Left colon (tissue), 2 donors: ENCODE data around the gene ZC3HAV1. TPM values are rescaled to one million over a fixed set of nuclear protein-coding genes. Genes with fewer than 3 reads are reported as not detected.
"Not testable (repeated sequence)": the region's sequence is repeated elsewhere in the genome, so short reads cannot be mapped to it uniquely, and the experiment has no call there.

Source experiments
- ATAC-seq: fragments of 200-7000 bp; cut with Tn5 transposase; one replicate; pipeline ENCODE4 v1.9.1; 2020; ENCODE audit warnings: mild to moderate bottlenecking, moderate library complexity
- DNase-seq, 2 donors: peaks; one replicate each; pipeline ENCODE4 v3.0.0-alpha.2; 2020
- intact Hi-C, 2 donors: fragments of 100-400 bp; cut with DNase I in 1 of 2; cut with micrococcal nuclease in 1 of 2; formaldehyde crosslinking; loops; one replicate each; pipeline versions ENCODE4 v1.11.2 to v1.14.0; 2022; cut with DNase I, micrococcal nuclease
- total RNA-seq, 2 donors: library from RNA; stranded (reverse); fragmentation: NEBNext Ultra II Directional; extraction: Animal tissue kit (Norgen Biotek cat#: 25700); gene quantifications; one replicate each; pipeline ENCODE4 v1.2.1, GENCODE V29; 2021
- donor health status: DM: no; HTN: no; CAD: no.
- donor health status: DM: yes; HTN: yes; CAD: no.

The ZC3HAV1 gene
- total RNA-seq, 2 donors from 2014 or later, result 35.4 to 36.5 TPM

GRCh38 chr7:139114585-139114984, 5.1 kb upstream of the ZC3HAV1 start:
- DNase-seq (no peak), ATAC-seq (no peak)
- intact Hi-C loops, result no loop called here

DNA sequence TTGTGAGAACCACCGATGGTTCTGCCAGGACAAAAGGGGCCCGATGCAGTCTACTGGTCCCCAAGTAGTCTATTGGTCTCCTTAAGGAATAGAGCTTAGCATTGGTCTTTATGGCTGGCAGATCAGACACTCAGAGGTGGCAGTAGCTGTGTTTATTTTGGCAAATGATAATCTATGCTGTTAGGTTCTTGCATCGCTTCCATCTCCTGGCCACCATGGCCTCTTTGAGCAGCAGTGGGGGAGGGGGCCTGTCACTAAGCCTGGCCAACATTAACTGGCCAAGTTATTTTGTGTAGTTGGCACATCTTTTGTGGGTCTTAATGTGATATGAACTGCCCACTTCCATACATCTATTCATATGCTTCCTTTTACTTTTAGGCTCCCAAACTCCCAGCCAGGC, 4.5 kb upstream of the ZC3HAV1 start:
- intact Hi-C loops, result no loop called here
- ATAC-seq, result no peak
- DNase-seq, result no peak

DNA sequence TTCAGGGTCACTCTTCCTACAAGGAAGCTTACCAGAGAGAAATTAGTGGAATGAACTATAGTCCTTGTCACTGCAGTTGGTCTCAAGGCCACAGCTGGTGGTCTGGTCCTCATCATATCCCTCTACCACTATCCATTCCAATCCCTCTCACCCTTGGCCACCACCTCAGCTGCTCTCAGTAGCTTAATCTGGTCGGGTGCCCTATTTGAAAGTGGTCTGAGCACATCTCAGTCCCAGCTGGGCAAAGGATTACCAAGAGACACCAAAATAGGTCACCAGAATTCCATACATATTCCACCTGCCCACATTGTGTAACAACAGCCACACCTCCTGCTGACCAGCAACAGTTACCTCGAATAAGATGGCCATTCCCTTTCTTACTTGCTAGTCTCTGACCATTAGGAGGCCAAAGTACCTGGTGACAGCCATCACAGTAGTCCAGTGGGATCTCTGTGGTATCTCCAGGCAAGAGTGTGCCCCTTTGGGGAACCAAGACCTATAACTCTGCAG, 3.3 kb upstream of the ZC3HAV1 start:
- no peak for ATAC-seq
- intact Hi-C loops, result no loop called here
- no peak for DNase-seq

DNA sequence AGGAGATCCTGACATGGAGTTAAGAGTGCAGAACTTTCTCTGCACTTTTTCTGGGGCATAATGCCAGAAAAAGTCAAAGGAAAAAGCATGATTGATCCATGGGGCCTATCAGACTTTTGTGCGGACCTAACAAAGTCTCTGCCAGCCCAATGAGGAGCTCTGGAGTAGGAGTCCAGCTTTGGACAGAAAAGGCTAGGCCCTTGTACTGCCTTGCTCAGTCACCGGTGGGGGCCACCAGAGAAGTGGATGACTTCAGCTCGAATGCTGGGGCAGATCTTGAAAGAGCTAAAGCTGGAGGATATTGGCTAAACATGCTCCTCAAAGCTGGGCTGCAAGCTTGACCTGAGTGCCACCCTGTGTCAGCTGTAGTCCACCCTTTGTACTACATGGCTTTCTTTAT, 2.8 kb upstream of the ZC3HAV1 start:
- no peak for ATAC-seq
- DNase-seq, result no peak
- intact Hi-C loops, result no loop called here

GRCh38 chr7:139111811-139112301, 2.3 kb upstream of the ZC3HAV1 start:
- intact Hi-C loops, result no loop called here

DNA sequence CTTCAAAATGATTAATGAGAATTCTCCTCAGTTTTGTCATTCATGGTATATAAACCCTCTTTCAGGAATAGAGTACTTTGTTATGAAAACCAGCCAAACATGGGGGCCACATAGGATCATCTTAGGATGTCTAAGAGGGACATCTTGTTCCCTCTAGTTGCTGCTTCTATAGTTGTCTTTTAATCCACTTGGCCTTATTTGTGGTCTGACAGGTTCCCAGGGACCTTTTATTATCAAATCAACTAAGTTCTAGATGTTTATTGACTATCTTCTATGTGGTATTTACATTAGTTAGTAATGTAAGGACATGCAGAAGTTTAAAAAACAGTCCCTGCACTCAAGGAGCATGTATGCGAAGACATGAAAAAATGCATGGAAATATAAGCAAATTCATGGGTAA, 1.6 kb upstream of the ZC3HAV1 start:
- intact Hi-C loops, result no loop called here
- ATAC-seq, result no peak
- DNase-seq, result no peak

More at GRCh38 chr7:139111811-139112301, 2.3 kb upstream of the ZC3HAV1 start:
- no peak for DNase-seq
- no peak for ATAC-seq

DNA sequence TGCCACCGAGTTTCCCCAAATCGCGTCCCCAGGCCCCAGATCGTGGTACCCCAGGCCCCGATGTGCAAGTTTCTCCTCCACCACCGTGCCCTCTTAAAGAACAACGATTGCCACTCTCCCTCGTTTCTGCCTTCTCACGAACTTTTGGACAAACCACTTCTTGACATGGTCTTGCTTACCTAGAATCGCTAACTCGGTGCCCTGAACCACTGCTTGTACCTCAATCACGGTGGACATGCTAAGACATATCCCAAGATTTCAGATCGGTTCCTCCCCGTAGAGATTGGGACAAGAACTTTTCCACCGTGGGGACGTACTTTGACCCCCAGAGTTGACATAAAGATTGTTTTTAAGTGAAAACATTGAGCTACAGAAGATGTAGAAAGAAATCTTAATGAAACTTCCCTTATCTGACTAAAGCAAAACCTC, 477 bp upstream of the ZC3HAV1 start:
- ATAC-seq (no peak), DNase-seq (no peak)
- intact Hi-C loops, result no loop called here

- peak; percentile 48 to 53 for DNase-seq
These were observed 993 bp downstream of the ZC3HAV1 start for GRCh38 chr7:139108266-139109187.

DNA sequence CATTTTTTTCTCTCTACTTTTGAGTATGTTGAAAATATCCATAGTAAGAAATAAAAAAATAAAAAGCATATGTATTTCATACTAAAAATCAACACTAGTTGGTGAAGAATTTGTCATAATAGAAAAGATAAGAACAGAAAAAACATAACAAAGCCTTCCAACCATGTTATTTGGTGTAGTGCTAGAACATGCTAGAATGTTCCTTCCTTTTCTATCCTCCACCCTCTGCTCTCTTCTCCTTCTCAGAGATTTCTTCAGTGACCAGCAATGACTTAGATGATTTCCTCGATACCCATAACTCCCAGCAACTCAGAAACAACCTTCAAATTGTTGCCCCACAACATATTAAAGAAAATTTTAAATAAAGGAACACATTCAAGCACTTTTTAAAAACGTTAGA, 2.6 kb downstream of the ZC3HAV1 start:
- intact Hi-C loops, result no loop called here
- no peak for ATAC-seq
- DNase-seq, result no peak

More at GRCh38 chr7:139108266-139109187, 993 bp downstream of the ZC3HAV1 start:
- ATAC-seq, result peak; percentile 39
- intact Hi-C loops, result no loop called here

GRCh38 chr7:139106227-139106626, 3.3 kb downstream of the ZC3HAV1 start:
- intact Hi-C loops, DNase-seq, ATAC-seq: not testable (repeated sequence)

DNA sequence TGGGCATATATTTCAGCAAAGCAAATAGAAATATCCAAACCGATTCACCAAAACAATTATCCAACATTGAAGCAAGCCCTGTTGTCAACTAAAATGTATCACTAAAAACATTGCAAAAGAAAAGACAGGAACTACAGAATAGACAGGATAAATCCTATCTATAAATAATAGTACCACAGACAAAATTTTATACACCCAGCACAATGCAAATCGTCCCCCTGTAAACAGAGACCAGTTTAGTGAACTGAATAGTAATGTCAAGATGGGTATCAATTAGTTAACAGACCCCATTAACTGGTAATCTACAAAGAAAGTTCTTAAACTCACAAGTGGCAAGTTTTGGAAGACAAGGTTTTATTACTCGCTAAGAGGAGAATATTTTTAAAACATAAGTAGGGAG, 4.0 kb downstream of the ZC3HAV1 start:
- DNase-seq, result no peak
- no peak for ATAC-seq
- intact Hi-C loops, result no loop called here

DNA sequence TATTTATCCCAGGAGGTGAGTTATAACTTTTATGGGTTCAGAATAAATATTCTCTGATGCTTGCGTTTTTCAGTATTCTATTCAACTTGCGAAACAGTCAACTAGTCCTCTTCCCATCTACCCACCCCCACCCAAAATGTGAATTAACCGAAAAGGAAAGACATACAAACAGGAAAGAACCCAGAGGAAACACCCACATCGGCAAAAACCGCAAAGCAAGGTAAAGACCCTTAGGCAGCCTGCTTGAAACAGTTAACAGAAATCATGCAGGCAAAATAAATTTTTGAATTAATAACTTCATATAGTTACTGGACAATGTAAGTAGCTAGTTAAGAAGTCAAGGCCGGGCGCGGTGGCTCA, 5.4 kb downstream of the ZC3HAV1 start:
- DNase-seq (no peak), ATAC-seq (no peak)
- intact Hi-C loops, result no loop called here

- no peak for DNase-seq
- intact Hi-C loops, result no loop called here
- ATAC-seq, result no peak
These were observed 6.3 kb downstream of the ZC3HAV1 start for GRCh38 chr7:139103057-139103815.

DNA sequence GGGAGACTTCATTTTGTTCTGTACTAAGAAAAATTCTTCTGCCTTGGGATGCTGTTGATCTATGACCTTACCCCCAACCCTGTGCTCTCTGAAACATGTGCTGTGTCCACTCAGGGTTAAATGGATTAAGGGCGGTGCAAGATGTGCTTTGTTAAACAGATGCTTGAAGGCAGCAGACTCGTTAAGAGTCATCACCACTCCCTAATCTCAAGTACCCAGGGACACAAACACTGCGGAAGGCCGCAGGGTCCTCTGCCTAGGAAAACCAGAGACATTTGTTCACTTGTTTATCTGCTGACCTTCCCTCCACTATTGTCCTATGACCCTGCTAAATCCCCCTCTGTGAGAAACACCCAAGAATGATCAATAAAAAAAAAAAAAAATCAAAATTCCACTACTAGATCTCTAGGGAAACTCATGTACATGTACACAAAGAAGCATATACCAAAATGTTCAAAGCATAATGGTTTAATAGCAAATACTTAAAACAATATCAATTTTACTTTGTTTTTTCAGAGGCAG, 7.8 kb downstream of the ZC3HAV1 start:
- ATAC-seq, DNase-seq, intact Hi-C loops: not testable (repeated sequence)

DNA sequence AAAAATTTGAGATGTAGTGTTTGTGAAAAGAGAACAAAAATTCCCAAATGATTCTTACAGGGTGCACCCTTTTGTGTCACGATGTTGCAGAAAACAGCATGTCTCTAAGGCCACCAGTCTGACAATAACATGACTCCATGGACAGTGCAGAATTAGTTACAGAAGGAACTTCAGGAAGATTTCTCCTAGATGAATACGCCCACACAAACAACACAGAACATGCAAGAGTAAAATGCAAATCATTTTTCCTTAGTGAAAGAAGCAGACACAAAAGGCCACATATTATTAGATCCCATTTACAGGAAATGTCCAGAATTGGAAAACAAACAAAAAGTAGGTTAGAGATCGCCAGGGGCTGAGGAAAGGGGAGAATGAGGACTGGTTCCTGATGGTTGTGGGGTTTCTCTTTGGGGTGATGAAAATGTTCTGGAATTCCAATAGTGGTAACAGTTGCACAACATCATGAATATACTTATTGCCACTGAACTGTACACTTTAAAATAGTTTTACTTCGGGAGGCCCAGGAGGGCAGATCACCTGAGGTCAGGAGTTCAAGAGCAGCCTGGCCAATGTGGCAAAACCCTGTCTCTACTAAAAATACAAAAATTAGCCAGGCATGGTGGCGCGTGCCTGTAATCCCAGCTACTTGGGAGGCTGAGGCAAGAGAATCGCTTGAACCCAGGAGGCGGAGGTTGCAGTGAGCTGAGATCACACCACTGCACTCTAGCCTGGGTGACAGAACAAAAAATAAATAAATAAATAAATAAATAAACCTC, 10.2 kb downstream of the ZC3HAV1 start:
- ATAC-seq (no peak), DNase-seq (no peak)
- intact Hi-C loops, result no loop called here

DNA sequence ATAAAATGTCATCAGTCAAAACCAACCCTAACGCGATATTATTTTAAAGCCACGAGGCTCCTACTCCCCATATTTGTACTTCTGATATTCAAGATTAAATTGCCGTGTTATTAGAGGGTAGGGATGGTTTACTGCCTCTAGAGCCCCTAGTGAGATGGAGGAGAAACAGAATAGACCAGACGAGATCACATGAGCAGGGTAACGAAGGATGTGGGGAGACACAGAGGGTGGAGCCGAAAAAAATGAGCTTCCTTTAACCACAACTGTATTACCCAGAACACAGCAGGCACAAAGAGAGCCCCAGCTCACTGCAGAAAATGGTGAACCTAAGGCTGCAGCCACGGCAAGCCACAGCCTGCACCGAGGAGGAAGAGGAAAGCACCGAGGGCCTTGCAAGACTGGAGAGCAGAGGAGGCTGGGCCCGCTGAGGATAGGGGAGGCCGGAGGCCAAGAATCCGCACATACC, 14.3 kb downstream of the ZC3HAV1 start:
- ATAC-seq (peak; percentile 60), DNase-seq (peak in 1 of 2 donors; percentile 42)
- intact Hi-C loops, result no loop called here

DNA sequence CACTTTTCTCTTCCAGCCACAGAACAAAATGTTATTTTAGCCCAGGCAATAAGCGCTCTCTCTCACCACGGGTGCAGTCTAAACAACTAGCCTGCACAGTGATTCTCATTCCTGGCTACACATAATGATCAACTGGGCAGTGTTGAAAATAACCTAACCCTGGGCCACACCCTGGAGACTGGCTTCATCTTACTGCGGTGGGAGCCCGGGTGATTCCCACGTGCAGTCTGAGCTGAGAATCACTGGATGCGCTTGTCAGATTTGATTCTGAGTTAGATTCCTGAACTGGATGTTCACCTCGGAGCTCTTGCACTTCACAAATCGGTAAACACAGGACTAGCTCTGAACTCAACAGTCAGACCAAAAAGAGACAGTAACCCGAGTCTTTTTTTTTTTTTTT, 14.9 kb downstream of the ZC3HAV1 start:
- intact Hi-C loops, result no loop called here
- DNase-seq (no peak), ATAC-seq (peak; percentile 17)

GRCh38 chr7:139094030-139094429, 15.5 kb downstream of the ZC3HAV1 start:
- ATAC-seq (no peak), DNase-seq (no peak)
- intact Hi-C loops, result no loop called here
